Activated CD8-positive, alpha-beta memory T cell treated with anti-CD3 and anti-CD28 coated beads, Interleukin-2, amount 50 U/mL, for 1 hour (primary cell): ENCODE results near the gene PAMR1.

Experiments used
- DNase-seq: peaks from one replicate; pipeline ENCODE4 v3.0.0-alpha.2; 2020; ENCODE audit errors: extremely low read depth

Gene PAMR1

GRCh38 chr11:35402751-35403660 is 122.4 kb downstream of the PAMR1 start:
- no peak for DNase-seq

- no peak for DNase-seq
Measured at GRCh38 chr11:35398881-35399280, 126.5 kb downstream of the PAMR1 start.

DNA sequence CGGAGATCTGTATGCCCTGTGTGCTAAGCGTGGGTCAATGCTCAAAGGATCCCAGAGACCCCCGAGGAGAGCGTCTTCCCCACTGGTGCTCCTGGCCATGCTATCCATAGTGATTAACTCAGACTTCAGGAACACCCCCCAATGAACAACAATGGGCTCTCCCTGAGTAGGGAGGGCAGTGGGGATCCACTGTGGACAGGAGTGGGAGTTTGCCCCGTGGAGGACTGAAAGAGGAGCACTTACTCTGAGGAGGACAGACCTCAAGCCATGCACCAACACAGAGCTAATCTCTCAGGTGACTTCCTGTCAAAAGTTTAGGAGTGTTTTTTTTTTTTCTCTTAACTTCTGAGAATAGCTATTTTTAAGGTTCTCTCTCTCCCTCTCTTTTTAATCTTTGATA is 130.5 kb downstream of the PAMR1 start:
- no peak for DNase-seq

DNA sequence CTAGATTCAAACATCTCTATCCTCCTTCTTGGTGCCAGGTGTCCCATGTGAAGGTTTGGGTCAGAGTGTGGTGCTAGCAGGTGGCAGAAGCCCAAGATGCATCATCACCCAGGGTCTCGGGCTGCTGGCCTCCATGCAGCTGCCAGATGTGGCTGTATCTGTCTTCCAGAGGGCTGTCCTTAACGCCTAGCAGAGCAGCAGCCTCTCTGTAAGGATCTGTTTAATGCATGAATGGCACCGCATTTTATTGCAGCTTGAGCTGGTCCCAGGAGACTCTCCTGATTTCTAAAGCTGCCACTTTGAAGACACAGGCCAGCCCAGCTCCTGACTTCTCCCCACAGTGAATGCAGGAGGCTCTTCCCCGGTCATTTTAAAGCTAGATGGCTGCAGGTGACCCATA is 132.3 kb downstream of the PAMR1 start:
- DNase-seq, result no peak

DNA sequence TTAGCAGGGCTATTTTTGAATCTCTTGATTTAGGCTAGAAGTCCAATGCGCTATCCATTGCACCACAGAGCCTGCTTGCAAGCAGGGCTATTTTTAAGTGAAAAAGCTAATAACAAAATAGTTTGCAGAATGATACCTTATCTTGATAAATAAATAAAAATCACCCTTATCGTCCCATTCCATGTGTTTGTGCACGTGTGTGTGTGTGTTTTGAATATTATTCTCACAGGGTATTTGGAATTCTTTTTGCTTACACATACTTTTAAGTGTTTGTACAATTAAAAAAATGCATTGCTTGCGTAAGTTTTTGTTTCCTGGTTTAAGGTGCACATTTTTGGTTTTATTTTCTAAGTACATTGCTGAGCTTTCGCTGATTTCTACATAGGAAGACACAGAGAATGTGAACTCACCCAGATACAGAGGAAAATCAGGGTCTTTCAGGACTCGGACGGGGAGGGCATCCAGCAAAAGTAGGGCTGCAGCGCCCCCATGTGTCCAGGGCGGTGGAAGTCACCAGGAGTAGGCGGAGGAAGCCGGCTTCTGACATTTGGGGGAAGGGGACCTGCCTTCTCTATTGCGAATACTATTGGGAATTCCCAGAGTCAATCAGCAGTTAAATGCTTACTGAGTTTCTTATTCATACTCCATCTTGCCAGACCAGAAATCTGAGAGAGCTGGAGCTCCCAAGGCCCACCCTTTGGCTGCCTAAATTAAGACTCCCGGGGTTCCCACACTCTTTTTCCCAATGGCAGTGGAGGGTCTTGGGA is 133.3 kb downstream of the PAMR1 start:
- peak; percentile 61 for DNase-seq

GRCh38 chr11:35390737-35391682 is 134.4 kb downstream of the PAMR1 start:
- no peak for DNase-seq

GRCh38 chr11:35389897-35390465 is 135.4 kb downstream of the PAMR1 start:
- DNase-seq, result no peak

GRCh38 chr11:35389112-35389511 is 136.3 kb downstream of the PAMR1 start:
- DNase-seq, result no peak

DNA sequence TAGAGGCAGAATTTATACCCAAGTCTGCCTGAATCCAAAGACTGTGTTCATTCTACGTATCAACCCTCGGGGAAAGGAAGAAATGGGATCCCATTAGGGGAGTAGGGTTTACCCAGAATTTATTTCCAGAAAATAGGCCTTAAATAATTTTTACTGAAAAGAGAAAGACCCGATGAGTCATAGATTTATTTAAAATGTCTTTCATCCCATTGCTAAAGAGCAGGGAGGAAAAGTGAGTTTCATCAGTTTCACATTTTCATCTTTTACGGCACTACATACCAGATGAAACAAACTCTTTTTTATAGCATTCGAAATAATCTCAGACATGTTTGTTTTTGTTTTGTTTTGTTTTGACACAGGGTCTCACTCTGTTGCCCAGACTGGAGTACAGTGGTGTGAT is 137.4 kb downstream of the PAMR1 start:
- no peak for DNase-seq

GRCh38 chr11:35387111-35387982 is 138.1 kb downstream of the PAMR1 start:
- DNase-seq, result no peak

DNA sequence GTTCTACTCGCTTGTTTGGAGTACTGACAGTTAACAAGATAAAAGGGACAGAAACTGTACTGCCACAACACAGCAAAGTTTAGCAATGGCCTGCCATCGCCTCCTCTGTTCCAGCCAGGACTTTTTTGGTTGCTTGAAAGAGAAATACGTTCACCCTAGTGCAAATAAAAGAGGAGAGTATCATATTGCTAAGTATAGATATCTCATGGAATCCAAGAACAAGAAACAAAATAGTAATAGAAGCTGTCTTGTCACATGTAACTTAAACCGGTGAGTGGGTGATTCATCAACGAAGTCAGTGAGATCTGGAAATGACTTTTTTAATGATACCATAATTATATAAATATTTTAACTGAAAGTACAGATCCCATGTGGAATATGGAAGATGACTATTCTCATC is 141.5 kb downstream of the PAMR1 start:
- DNase-seq, result no peak
